ENCODE data around the gene BCL6. TPM values are rescaled to one million over a fixed set of nuclear protein-coding genes. Genes with fewer than 3 reads are reported as not detected.

The BCL6 gene
- 100 to 1,000 TPM; 106 to 118 TPM for total RNA-seq

DNA sequence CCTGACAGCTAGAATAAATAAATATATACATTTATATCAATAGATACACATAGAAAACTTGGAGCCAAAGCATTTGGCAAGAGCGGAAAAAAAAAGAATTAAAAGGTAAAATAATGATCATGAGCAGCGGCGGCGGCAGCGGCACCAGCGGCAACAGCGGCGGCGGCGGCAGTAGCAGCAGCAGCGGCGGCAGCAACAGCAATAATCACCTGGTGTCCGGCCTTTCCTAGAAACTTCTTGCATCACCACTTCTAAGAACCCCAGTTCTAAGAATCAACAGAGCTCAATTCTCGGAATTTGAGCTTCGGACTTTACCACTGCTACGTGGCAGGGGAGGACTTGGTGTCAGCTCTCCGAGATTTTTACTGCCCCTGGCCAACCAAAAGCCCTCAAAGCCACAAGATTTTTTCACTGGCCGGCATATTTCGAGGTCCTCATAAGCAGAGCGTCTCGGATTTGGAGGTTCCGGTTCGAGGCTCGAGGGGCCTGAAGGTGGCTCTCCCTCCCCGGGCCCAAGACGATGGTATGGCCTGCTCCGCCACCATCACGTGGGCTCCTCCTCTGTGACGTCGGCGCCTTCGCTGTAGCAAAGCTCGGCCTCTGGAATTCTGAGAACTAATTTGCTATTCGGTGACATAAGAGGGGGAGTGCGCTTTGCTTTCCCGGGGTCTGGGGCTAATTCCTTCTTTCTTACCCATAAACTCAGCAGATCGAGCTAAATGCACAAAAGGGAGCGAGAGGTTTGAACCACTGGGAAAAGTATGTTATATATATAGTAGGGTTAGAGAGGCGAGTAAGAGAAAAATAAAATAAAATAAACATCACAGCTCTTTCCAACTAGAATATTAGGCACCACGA, at the start of gene BCL6:
Gene BCL6, minus strand, starts transcription at position 268 of the 858 bp plus-strand sequence. CDS start 11,775 bp downstream, outside the sequence.
- H3K27ac Mint-ChIP-seq = peak within 1 kb of the TSS; percentile 100
- peaks cover 15 to 17% of the 10 kb centered on the region in 2 donors for H3K36me3 Mint-ChIP-seq (ENCODE audit: insufficient read depth in 2 of 2)
- no peaks in the 10 kb centered on the region for H3K27me3 Mint-ChIP-seq (ENCODE audit: low read depth)
- no peaks in the 10 kb centered on the region for H3K9me3 Mint-ChIP-seq
- H3K4me3 Mint-ChIP-seq = peak within 1 kb of the TSS; percentile 95 to 96
- DNase-seq (peak; percentile 90 to 91), ATAC-seq (replicated peaks in 1 of 2) (peak; percentile 49 to 51)
- H3K4me1 Mint-ChIP-seq (ENCODE audit: low read depth) = peaks cover 54% of the 10 kb centered on the region

GRCh38 chr3:187794731-187795130, 49.5 kb upstream of the BCL6 start:
- DNase-seq (no peak), ATAC-seq (replicated peaks in 1 of 2) (no peak)
- Mint-ChIP-seq H3K27me3 (ENCODE audit: low read depth) (peaks cover 8% of the 10 kb centered on the region), H3K27ac (peak overlapping the region; percentile 36), H3K36me3 (ENCODE audit: insufficient read depth in 2 of 2) (peaks cover 6 to 34% of the 10 kb centered on the region in 2 donors), H3K9me3 (peaks cover 4 to 6% of the 10 kb centered on the region in 2 donors), H3K4me1 (ENCODE audit: low read depth) (peaks cover 41% of the 10 kb centered on the region), H3K4me3 (no peak overlapping the region)

- peaks cover 4 to 5% of the 10 kb centered on the region in 2 donors for H3K9me3 Mint-ChIP-seq
- ATAC-seq (replicated peaks in 1 of 2) = no peak
- peaks cover 39% of the 10 kb centered on the region for H3K4me1 Mint-ChIP-seq (ENCODE audit: low read depth)
- no peak overlapping the region for H3K4me3 Mint-ChIP-seq
- no peak overlapping the region for H3K27ac Mint-ChIP-seq
- no peak for DNase-seq
- peaks cover 8% of the 10 kb centered on the region for H3K27me3 Mint-ChIP-seq (ENCODE audit: low read depth)
- peaks cover 5 to 34% of the 10 kb centered on the region in 2 donors for H3K36me3 Mint-ChIP-seq (ENCODE audit: insufficient read depth in 2 of 2)
Measured at GRCh38 chr3:187793618-187794017, 48.4 kb upstream of the BCL6 start.

GRCh38 chr3:187792521-187792920, 47.3 kb upstream of the BCL6 start:
- Mint-ChIP-seq H3K4me3 (no peak overlapping the region), H3K9me3 (peaks cover 0 to 1% of the 10 kb centered on the region in 2 donors), H3K27ac (no peak overlapping the region), H3K4me1 (ENCODE audit: low read depth) (peaks cover 36% of the 10 kb centered on the region), H3K27me3 (ENCODE audit: low read depth) (peaks cover 8% of the 10 kb centered on the region), H3K36me3 (ENCODE audit: insufficient read depth in 2 of 2) (peaks cover 2 to 28% of the 10 kb centered on the region in 2 donors)
- no peak for DNase-seq
- no peak for ATAC-seq (replicated peaks in 1 of 2)

- ATAC-seq (replicated peaks in 1 of 2) (no peak), DNase-seq (no peak)
- Mint-ChIP-seq H3K4me3 (peak overlapping the region; percentile 23 to 53), H3K36me3 (ENCODE audit: insufficient read depth in 2 of 2) (peaks cover 0 to 22% of the 10 kb centered on the region in 2 donors), H3K27me3 (ENCODE audit: low read depth) (peaks cover 7% of the 10 kb centered on the region), H3K27ac (peak overlapping the region; percentile 91), H3K4me1 (ENCODE audit: low read depth) (peaks cover 33% of the 10 kb centered on the region), H3K9me3 (peaks cover 0 to 1% of the 10 kb centered on the region in 2 donors)
Measured at GRCh38 chr3:187789872-187790271, 44.6 kb upstream of the BCL6 start.

DNA sequence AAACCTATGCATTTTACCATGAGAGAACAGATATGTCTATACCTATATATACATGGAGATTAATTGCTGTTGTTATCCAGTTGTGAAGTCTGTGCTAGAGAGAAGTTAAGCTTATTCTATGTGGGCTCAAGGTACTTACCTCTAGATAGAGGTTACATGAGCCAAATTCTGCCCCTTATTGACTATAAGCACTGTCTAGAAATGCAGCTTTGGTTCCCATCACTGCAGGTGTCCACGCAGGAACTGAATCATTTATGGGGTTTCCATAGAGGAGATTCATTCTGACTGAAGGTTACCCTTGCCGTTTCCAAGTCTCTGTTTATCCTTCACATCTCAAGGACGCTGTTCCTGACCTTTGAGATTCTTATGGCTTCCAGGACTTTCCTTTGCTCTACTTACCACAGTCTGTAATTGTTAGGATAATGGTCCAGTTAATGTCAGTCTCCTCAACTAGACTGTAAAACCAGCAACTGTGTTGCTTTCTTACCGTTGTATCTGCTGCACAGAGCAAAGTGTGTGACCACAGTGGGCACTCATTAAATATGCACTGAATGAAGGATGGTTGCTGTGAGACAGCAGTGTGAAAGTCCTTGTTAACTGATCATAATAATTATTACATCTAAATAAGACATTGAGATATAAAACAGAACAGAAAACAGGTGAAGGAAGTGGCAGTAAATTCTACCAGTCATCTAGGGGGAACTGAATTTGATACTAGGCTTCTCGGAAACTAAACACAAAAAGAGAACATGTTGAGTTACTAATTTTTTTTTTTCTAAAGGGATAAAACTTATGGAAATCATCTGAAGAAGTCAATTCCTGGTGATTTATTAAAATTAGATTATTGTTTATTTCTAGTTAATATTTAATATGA, 44.0 kb upstream of the BCL6 start:
- peak overlapping the region; percentile 98 for H3K27ac Mint-ChIP-seq
- peaks cover 33% of the 10 kb centered on the region for H3K4me1 Mint-ChIP-seq (ENCODE audit: low read depth)
- peak overlapping the region; percentile 39 to 66 for H3K4me3 Mint-ChIP-seq
- H3K27me3 Mint-ChIP-seq (ENCODE audit: low read depth) = peaks cover under 1% of the 10 kb centered on the region
- no peak for DNase-seq
- H3K9me3 Mint-ChIP-seq = peaks cover 0 to under 1% of the 10 kb centered on the region in 2 donors
- peak; percentile 92 to 96 for ATAC-seq (replicated peaks in 1 of 2)
- peaks cover 0 to 18% of the 10 kb centered on the region in 2 donors for H3K36me3 Mint-ChIP-seq (ENCODE audit: insufficient read depth in 2 of 2)

DNA sequence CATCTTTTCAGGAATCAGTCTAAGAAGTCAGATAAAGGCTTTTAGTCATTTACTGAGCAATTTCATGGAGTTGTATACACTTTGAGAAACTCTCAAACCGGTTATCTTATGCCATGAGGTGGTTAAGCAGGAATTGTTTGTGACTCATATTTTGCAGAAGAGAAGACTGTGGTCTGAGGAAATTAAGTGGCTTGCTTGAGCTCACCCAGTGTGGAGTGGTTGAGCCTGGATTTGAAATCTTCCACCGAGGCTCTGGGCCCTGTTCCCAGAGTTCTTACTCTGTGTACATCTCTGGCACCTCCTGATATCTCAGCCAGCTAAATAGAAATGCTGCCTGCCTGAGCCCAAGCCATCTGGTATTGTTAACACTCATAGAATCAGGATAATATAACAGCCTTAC, 37.8 kb upstream of the BCL6 start:
- Mint-ChIP-seq H3K27me3 (ENCODE audit: low read depth) (no peaks in the 10 kb centered on the region), H3K27ac (peak overlapping the region; percentile 70), H3K4me1 (ENCODE audit: low read depth) (peaks cover 47% of the 10 kb centered on the region), H3K9me3 (peaks cover 2 to 3% of the 10 kb centered on the region in 2 donors), H3K36me3 (ENCODE audit: insufficient read depth in 2 of 2) (peaks cover 2 to 3% of the 10 kb centered on the region in 2 donors), H3K4me3 (peak overlapping the region in 1 of 2 donors; percentile 40)
- ATAC-seq (replicated peaks in 1 of 2) = peak; percentile 91
- DNase-seq = no peak

GRCh38 chr3:187782006-187782405, 36.7 kb upstream of the BCL6 start:
- Mint-ChIP-seq H3K27me3 (ENCODE audit: low read depth) (no peaks in the 10 kb centered on the region), H3K36me3 (ENCODE audit: insufficient read depth in 2 of 2) (peaks cover 2 to 3% of the 10 kb centered on the region in 2 donors), H3K9me3 (peaks cover 2 to 3% of the 10 kb centered on the region in 2 donors), H3K4me1 (ENCODE audit: low read depth) (peaks cover 55% of the 10 kb centered on the region), H3K4me3 (peak overlapping the region; percentile 13 to 21), H3K27ac (no peak overlapping the region)
- ATAC-seq (replicated peaks in 1 of 2) (no peak), DNase-seq (no peak)

GRCh38 chr3:187781001-187781400, 35.7 kb upstream of the BCL6 start:
- H3K36me3 Mint-ChIP-seq (ENCODE audit: insufficient read depth in 2 of 2) = peaks cover 2 to 3% of the 10 kb centered on the region in 2 donors
- no peak for ATAC-seq (replicated peaks in 1 of 2)
- no peak for DNase-seq
- peaks cover 2 to 3% of the 10 kb centered on the region in 2 donors for H3K9me3 Mint-ChIP-seq
- no peak overlapping the region for H3K27ac Mint-ChIP-seq
- H3K4me3 Mint-ChIP-seq = no peak overlapping the region
- H3K4me1 Mint-ChIP-seq (ENCODE audit: low read depth) = peaks cover 60% of the 10 kb centered on the region
- H3K27me3 Mint-ChIP-seq (ENCODE audit: low read depth) = no peaks in the 10 kb centered on the region

GRCh38 chr3:187778726-187779125, 33.5 kb upstream of the BCL6 start:
- Mint-ChIP-seq H3K9me3 (no peaks in the 10 kb centered on the region), H3K4me1 (ENCODE audit: low read depth) (peaks cover 66% of the 10 kb centered on the region), H3K27me3 (ENCODE audit: low read depth) (no peaks in the 10 kb centered on the region), H3K36me3 (ENCODE audit: insufficient read depth in 2 of 2) (no peaks in the 10 kb centered on the region), H3K27ac (no peak overlapping the region), H3K4me3 (no peak overlapping the region)
- DNase-seq = no peak
- ATAC-seq (replicated peaks in 1 of 2) = no peak

DNA sequence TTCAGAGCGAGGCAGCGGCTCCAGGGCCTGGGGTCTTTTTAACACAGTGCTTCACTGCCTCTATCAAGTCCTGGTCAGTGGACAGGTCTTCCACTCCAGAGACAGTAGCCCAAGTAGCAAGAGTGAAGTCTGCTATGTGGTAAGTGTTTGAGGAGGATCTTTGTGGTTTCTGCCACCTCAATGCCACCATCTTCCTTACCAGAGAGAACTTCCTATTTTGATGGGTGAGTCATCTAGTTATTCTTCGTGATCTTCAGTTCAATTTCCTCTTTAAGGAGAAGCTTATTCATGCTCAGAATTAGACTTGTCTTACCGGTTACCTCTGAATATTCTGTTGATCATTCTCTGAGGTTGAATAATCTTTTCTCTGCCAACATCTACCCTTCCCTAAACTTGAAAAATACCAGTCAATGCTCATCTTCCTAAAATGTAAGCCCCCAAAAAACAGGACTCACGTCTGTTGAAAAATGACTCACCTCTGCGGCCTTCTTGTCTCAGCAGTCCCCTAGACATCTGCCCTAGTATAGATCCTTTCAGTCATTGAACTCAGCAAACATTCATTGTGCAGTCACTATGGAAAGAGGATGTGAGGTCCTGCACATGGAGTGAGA, 32.2 kb upstream of the BCL6 start:
- H3K9me3 Mint-ChIP-seq = no peaks in the 10 kb centered on the region

GRCh38 chr3:187775549-187775948, 30.3 kb upstream of the BCL6 start:
- H3K27ac Mint-ChIP-seq = no peak overlapping the region
- no peaks in the 10 kb centered on the region for H3K36me3 Mint-ChIP-seq (ENCODE audit: insufficient read depth in 2 of 2)
- peaks cover 54% of the 10 kb centered on the region for H3K4me1 Mint-ChIP-seq (ENCODE audit: low read depth)
- no peak for DNase-seq
- no peaks in the 10 kb centered on the region for H3K9me3 Mint-ChIP-seq
- no peak overlapping the region for H3K4me3 Mint-ChIP-seq
- ATAC-seq (replicated peaks in 1 of 2) = no peak
- H3K27me3 Mint-ChIP-seq (ENCODE audit: low read depth) = peaks cover 6% of the 10 kb centered on the region

More for the DNA sequence above, 32.2 kb upstream of the BCL6 start:
- H3K27ac Mint-ChIP-seq = peak overlapping the region; percentile 95
- peaks cover 6% of the 10 kb centered on the region for H3K27me3 Mint-ChIP-seq (ENCODE audit: low read depth)
- H3K4me3 Mint-ChIP-seq = peak overlapping the region; percentile 23 to 77
- H3K4me1 Mint-ChIP-seq (ENCODE audit: low read depth) = peaks cover 62% of the 10 kb centered on the region
- ATAC-seq (replicated peaks in 1 of 2) (peak; percentile 84 to 88), DNase-seq (peak; percentile 56 to 62)
- H3K36me3 Mint-ChIP-seq (ENCODE audit: insufficient read depth in 2 of 2) = no peaks in the 10 kb centered on the region
